ENCODE data around the gene KRT75.

Gene KRT75

DNA sequence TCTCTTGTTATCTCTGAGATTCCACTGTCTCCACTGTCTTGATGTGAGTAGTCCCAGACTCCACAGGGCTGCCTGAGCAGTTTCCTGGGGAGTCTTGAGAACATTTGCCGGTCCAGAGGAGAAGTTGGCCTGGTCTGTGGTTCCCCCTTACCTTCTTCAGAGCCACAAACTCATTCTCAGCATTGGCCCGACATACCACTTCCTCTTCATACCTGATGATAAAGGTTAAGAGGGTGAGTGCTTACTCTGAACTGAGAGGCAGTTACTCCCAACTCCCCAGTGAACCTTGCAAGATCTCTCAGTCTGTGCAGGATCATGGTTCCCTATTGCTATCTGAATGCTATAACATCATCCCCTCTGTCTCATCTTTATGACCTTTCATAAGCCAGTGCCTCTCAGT lies 51.3 kb downstream of the KRT75 start:
- no peak for DNase-seq (ENCODE audit: low read depth)
- TF ChIP-seq, protein P1, sequence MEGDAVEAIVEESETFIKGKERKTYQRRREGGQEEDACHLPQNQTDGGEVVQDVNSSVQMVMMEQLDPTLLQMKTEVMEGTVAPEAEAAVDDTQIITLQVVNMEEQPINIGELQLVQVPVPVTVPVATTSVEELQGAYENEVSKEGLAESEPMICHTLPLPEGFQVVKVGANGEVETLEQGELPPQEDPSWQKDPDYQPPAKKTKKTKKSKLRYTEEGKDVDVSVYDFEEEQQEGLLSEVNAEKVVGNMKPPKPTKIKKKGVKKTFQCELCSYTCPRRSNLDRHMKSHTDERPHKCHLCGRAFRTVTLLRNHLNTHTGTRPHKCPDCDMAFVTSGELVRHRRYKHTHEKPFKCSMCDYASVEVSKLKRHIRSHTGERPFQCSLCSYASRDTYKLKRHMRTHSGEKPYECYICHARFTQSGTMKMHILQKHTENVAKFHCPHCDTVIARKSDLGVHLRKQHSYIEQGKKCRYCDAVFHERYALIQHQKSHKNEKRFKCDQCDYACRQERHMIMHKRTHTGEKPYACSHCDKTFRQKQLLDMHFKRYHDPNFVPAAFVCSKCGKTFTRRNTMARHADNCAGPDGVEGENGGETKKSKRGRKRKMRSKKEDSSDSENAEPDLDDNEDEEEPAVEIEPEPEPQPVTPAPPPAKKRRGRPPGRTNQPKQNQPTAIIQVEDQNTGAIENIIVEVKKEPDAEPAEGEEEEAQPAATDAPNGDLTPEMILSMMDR (IDR thresholded peaks at IDR 0.05; ENCODE audit: control insufficient read depth, insufficient read depth, low read depth, low read length, missing control alignments) = no peak
- H3K4me3 ChIP-seq (ENCODE audit: control insufficient read depth, low read depth, low read length) = no peak overlapping the region

DNA sequence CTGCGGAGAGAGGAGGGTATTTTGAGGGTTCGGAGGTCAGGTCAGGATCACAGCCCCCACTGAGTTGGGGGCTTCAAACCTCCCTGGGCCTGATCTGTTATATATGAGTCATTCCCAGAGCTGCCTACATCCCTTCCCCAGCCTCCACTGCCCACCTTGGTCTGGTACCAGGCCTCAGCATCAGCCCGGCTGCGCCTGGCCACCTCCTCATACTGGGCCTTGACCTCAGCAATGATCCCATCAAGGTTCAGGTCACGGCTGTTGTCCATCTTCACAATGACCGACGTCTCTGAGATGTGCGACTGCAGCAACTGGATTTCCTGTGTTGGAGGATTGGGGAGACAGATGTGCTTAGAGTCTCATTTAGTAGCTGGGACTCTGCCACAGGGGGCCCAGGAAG lies 53.0 kb downstream of the KRT75 start:
- TF ChIP-seq, protein P1 (IDR thresholded peaks at IDR 0.05; ENCODE audit: control insufficient read depth, insufficient read depth, low read depth, low read length, missing control alignments) = no peak
- DNase-seq (ENCODE audit: low read depth) = no peak
- H3K4me3 ChIP-seq (ENCODE audit: control insufficient read depth, low read depth, low read length) = no peak overlapping the region

DNA sequence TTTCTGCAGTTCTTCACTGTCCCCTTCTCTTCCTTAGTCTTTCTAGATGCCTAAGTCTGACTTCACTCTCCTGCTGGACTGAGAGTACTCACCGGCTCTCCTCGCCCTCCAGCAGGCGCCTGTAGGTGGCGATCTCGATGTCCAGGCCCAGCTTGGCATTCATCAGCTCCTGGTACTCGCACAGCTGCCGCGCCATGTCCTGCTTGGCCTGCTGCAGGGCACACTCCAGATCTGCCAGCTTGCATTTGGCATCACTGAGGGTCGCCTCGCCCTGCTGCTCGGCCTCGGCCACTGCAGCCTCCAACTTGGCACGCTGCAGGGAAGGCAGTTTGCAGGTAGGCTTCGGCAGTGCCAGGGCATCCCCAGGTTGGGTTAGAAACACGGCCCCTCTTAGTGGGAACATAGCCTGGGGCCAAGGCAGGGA lies 53.9 kb downstream of the KRT75 start:
- TF ChIP-seq, protein P1 (IDR thresholded peaks at IDR 0.05; ENCODE audit: control insufficient read depth, insufficient read depth, low read depth, low read length, missing control alignments) = peak; percentile 67
- DNase-seq (ENCODE audit: low read depth) = no peak
- H3K4me3 ChIP-seq (ENCODE audit: control insufficient read depth, low read depth, low read length) = no peak overlapping the region

DNA sequence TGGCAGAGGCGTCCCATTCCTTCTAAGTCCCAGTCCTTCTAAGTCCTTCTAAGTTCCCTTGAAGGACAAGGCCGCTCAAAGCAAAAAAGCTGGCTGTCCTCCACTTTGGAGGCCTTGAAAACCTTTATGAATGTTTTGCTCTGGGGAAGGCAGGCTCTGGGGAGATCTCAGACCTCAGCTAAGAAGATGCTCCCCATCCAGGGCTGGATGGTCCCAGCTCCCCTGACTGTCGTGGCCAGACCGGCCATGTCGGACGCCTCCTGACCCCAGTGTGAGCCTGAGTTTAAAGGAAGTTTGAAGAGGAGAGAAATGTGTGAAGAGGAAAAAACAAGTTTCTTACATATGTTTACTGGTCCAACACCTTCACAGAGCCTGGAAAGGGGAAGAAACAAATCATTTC lies 54.6 kb downstream of the KRT75 start:
- no peak overlapping the region for H3K4me3 ChIP-seq (ENCODE audit: control insufficient read depth, low read depth, low read length)
- no peak for DNase-seq (ENCODE audit: low read depth)
- TF ChIP-seq, protein P1 (IDR thresholded peaks at IDR 0.05; ENCODE audit: control insufficient read depth, insufficient read depth, low read depth, low read length, missing control alignments) = no peak

DNA sequence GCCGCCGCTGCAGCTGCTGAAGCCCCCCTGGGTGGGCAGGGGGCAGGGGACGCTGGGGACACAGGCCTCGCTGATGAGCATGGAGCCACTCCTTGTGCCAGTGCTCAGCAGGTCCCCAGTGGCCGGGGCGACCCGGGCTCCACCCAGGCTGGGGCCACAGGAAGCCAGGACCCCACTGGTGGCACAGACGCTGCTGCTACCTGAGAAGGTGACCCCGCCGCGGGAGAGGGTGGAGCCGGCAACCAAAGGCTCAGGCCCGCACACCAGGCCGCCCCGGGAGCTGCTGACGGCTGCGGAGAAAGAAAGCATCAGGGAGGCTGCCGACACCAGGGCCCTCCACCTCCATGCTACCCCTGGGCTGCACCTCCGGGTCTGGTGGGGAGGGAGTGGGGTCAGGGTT lies 56.1 kb downstream of the KRT75 start:
- no peak for DNase-seq (ENCODE audit: low read depth)
- no peak overlapping the region for H3K4me3 ChIP-seq (ENCODE audit: control insufficient read depth, low read depth, low read length)
- TF ChIP-seq, protein P1 (IDR thresholded peaks at IDR 0.05; ENCODE audit: control insufficient read depth, insufficient read depth, low read depth, low read length, missing control alignments) = no peak

DNA sequence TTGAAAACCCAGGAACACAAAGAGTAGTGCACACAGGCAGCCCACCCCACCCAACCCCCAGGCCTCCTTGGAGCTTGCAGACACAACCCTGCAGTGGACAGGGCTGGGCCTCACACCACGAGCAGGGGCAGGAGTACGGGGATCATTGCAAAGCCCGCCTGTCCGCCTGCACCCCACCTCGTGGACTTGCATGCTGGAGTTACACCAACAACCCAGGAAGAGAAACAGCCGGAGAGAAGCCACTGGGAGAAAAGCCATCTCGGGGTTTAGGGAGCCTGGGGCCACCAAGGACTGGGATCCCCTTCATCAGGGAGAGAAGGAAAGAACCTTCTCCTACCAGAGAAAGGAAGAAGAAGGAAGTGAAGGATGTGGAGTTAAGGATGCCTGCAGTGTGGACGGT lies 56.9 kb downstream of the KRT75 start:
- DNase-seq (ENCODE audit: low read depth) = no peak
- TF ChIP-seq, protein P1 (IDR thresholded peaks at IDR 0.05; ENCODE audit: control insufficient read depth, insufficient read depth, low read depth, low read length, missing control alignments) = no peak

More for the DNA sequence above, 56.9 kb downstream of the KRT75 start:
- H3K4me3 ChIP-seq (ENCODE audit: control insufficient read depth, low read depth, low read length) = no peak overlapping the region

Measured in AG09309 (cell line).